Hair follicular keratinocyte (primary cell): ENCODE measurements around the gene LVRN. TPM values are rescaled to one million over a fixed set of nuclear protein-coding genes. Genes with fewer than 3 reads are reported as not detected.

Source experiments
- total RNA-seq: library from RNA; depleted of rRNA; stranded (reverse); fragments of >200 nt; gene quantifications from 2 replicates; pipeline ENCODE4 v1.2.3, GENCODE V29; 2015

LVRN gene
- not detected in 2 replicates for total RNA-seq

DNA sequence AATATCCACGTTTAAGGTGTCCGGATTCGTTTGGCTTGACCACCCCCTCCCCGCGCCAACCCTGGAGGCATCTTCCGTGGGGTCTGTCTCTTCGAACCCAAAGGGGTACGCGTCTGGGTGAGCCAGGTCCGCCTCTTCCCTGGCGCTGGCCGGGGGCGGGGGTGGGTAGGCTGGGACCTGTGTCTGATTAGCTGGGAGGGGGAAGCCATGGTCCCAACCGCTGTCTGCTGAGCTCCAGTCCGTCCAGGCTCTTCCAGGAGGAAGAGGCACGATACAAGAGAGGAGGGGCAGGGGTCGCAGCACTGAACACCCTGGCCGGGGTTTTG, at the start of gene LVRN:
TSS of gene LVRN (plus strand) at position 237 of the 326 bp plus-strand sequence. CDS start 143 bp downstream, outside the sequence.

GRCh38 chr5:116032094-116032517, 69.8 kb downstream of the LVRN start, which contains the start of gene ARL14EPL:
Gene ARL14EPL (plus strand): TSS chr5:116032472. CDS start chr5:116051466, 18,994 bp downstream.

Other genes starting within 250 kb of the LVRN start
- gene CDO1, start 145.8 kb upstream of the LVRN start, total RNA-seq, result not detected in 2 replicates
- gene ATG12, start 120.9 kb upstream of the LVRN start, total RNA-seq, result 23.0 and 43.8 TPM in 2 replicates
- gene AP3S1, start 120.5 kb upstream of the LVRN start, total RNA-seq, result 139 and 257 TPM in 2 replicates
- not detected in 2 replicates for gene ARL14EPL, start 70.0 kb downstream of the LVRN start, total RNA-seq
- 22.8 and 31.0 TPM in 2 replicates for gene COMMD10, start 122.5 kb downstream of the LVRN start, total RNA-seq